ENCODE data around the gene BRWD1. TPM values are rescaled to one million over a fixed set of nuclear protein-coding genes. Genes with fewer than 3 reads are reported as not detected.
A peak's percentile ranks its signal among the peaks of the same experiment; 100 is the strongest.

The BRWD1 gene
- total and polyA plus RNA-seq, 2 experiments from 2014 or later, result 35.2 to 75.5 TPM

DNA sequence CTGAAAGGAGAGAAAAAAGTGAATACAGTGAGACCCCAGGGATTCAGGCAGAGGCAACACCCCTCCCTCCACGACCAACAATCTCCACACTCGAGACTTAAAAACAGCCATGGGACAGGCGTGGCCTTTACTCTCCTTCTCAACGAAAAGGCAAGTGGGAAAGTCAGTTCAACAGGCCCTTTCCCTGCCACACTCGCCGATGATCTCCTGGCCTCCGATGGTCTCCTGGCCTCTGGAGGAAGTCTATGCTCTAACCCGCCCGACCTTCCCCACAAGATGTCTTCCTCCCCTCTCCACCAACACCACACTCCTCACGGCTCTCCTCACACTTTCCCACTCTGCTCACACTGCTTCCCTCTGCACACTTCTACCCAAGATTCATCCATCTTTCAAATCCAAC is 137.8 kb downstream of the BRWD1 start:
- peaks cover 26% of the 10 kb centered on the region; the same call in 1 of the 2 replicates for H3K79me2 ChIP-seq (replicated peaks; ENCODE audit: insufficient read depth)
- Mint-ChIP-seq H3K9me3 (no peaks in the 10 kb centered on the region), H3K27me3 (ENCODE audit: insufficient read depth, low read depth, poor library complexity) (no peaks in the 10 kb centered on the region), H3K4me1 (no peaks in the 10 kb centered on the region), H3K36me3 (ENCODE audit: low read depth) (peaks cover 72% of the 10 kb centered on the region), H3K4me3 (no peak overlapping the region), H3K27ac (peak overlapping the region; percentile 49)
- H3K27ac ChIP-seq (ENCODE audit: low read depth), result 0 out of 2 replicates have a peak overlapping the region, but pooled peaks have one; percentile 11
- H3K4me1 ChIP-seq (ENCODE audit: insufficient read depth), result no peaks in the 10 kb centered on the region
- H3K9me2 ChIP-seq (ENCODE audit: insufficient read depth), result no peaks in the 10 kb centered on the region
- no peak overlapping the region for H3K4me2 ChIP-seq
- ATAC-seq, result no peak
- no peak overlapping the region for H3K4me3 ChIP-seq
- no peak overlapping the region for H2AFZ ChIP-seq
- DNase-seq (ENCODE audit: low spot score), result no peak
- H3F3A ChIP-seq (replicated peaks; ENCODE audit: low read depth), result no peaks in the 10 kb centered on the region
- peaks cover 10% of the 10 kb centered on the region; the same call in 1 of the 2 replicates for H4K20me1 ChIP-seq (replicated peaks; ENCODE audit: insufficient read depth)
- TF ChIP-seq ZNF114 (CRISPR knock-in tag; IDR thresholded peaks at IDR 0.05), result no peak
- TF ChIP-seq NANOG (IDR thresholded peaks at IDR 0.05; ENCODE audit: borderline replicate concordance), result no peak
- TF ChIP-seq CREB1 (CRISPR knock-in tag; IDR thresholded peaks at IDR 0.05; ENCODE audit: low read depth), result no peak
- TF ChIP-seq, protein P1, sequence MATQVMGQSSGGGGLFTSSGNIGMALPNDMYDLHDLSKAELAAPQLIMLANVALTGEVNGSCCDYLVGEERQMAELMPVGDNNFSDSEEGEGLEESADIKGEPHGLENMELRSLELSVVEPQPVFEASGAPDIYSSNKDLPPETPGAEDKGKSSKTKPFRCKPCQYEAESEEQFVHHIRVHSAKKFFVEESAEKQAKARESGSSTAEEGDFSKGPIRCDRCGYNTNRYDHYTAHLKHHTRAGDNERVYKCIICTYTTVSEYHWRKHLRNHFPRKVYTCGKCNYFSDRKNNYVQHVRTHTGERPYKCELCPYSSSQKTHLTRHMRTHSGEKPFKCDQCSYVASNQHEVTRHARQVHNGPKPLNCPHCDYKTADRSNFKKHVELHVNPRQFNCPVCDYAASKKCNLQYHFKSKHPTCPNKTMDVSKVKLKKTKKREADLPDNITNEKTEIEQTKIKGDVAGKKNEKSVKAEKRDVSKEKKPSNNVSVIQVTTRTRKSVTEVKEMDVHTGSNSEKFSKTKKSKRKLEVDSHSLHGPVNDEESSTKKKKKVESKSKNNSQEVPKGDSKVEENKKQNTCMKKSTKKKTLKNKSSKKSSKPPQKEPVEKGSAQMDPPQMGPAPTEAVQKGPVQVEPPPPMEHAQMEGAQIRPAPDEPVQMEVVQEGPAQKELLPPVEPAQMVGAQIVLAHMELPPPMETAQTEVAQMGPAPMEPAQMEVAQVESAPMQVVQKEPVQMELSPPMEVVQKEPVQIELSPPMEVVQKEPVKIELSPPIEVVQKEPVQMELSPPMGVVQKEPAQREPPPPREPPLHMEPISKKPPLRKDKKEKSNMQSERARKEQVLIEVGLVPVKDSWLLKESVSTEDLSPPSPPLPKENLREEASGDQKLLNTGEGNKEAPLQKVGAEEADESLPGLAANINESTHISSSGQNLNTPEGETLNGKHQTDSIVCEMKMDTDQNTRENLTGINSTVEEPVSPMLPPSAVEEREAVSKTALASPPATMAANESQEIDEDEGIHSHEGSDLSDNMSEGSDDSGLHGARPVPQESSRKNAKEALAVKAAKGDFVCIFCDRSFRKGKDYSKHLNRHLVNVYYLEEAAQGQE (IDR thresholded peaks at IDR 0.05; ENCODE audit: unreplicated experiment), result no peak
- TF ChIP-seq ZNF331 (CRISPR knock-in tag; IDR thresholded peaks at IDR 0.05; ENCODE audit: low read depth), result no peak
- no peak for TF ChIP-seq JUNB (IDR thresholded peaks at IDR 0.05; ENCODE audit: unreplicated experiment)
- TF ChIP-seq, protein P2, sequence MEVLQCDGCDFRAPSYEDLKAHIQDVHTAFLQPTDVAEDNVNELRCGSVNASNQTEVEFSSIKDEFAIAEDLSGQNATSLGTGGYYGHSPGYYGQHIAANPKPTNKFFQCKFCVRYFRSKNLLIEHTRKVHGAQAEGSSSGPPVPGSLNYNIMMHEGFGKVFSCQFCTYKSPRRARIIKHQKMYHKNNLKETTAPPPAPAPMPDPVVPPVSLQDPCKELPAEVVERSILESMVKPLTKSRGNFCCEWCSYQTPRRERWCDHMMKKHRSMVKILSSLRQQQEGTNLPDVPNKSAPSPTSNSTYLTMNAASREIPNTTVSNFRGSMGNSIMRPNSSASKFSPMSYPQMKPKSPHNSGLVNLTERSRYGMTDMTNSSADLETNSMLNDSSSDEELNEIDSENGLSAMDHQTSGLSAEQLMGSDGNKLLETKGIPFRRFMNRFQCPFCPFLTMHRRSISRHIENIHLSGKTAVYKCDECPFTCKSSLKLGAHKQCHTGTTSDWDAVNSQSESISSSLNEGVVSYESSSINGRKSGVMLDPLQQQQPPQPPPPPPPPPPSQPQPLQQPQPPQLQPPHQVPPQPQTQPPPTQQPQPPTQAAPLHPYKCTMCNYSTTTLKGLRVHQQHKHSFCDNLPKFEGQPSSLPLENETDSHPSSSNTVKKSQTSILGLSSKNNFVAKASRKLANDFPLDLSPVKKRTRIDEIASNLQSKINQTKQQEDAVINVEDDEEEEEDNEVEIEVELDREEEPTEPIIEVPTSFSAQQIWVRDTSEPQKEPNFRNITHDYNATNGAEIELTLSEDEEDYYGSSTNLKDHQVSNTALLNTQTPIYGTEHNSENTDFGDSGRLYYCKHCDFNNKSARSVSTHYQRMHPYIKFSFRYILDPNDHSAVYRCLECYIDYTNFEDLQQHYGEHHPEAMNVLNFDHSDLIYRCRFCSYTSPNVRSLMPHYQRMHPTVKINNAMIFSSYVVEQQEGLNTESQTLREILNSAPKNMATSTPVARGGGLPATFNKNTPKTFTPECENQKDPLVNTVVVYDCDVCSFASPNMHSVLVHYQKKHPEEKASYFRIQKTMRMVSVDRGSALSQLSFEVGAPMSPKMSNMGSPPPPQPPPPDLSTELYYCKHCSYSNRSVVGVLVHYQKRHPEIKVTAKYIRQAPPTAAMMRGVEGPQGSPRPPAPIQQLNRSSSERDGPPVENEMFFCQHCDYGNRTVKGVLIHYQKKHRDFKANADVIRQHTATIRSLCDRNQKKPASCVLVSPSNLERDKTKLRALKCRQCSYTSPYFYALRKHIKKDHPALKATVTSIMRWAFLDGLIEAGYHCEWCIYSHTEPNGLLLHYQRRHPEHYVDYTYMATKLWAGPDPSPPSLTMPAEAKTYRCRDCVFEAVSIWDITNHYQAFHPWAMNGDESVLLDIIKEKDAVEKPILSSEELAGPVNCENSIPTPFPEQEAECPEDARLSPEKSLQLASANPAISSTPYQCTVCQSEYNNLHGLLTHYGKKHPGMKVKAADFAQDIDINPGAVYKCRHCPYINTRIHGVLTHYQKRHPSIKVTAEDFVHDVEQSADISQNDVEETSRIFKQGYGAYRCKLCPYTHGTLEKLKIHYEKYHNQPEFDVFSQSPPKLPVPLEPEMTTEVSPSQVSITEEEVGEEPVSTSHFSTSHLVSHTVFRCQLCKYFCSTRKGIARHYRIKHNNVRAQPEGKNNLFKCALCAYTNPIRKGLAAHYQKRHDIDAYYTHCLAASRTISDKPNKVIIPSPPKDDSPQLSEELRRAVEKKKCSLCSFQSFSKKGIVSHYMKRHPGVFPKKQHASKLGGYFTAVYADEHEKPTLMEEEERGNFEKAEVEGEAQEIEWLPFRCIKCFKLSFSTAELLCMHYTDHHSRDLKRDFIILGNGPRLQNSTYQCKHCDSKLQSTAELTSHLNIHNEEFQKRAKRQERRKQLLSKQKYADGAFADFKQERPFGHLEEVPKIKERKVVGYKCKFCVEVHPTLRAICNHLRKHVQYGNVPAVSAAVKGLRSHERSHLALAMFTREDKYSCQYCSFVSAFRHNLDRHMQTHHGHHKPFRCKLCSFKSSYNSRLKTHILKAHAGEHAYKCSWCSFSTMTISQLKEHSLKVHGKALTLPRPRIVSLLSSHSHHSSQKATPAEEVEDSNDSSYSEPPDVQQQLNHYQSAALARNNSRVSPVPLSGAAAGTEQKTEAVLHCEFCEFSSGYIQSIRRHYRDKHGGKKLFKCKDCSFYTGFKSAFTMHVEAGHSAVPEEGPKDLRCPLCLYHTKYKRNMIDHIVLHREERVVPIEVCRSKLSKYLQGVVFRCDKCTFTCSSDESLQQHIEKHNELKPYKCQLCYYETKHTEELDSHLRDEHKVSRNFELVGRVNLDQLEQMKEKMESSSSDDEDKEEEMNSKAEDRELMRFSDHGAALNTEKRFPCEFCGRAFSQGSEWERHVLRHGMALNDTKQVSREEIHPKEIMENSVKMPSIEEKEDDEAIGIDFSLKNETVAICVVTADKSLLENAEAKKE (CRISPR knock-in tag; IDR thresholded peaks at IDR 0.05), result no peak
- TF ChIP-seq, protein P3, sequence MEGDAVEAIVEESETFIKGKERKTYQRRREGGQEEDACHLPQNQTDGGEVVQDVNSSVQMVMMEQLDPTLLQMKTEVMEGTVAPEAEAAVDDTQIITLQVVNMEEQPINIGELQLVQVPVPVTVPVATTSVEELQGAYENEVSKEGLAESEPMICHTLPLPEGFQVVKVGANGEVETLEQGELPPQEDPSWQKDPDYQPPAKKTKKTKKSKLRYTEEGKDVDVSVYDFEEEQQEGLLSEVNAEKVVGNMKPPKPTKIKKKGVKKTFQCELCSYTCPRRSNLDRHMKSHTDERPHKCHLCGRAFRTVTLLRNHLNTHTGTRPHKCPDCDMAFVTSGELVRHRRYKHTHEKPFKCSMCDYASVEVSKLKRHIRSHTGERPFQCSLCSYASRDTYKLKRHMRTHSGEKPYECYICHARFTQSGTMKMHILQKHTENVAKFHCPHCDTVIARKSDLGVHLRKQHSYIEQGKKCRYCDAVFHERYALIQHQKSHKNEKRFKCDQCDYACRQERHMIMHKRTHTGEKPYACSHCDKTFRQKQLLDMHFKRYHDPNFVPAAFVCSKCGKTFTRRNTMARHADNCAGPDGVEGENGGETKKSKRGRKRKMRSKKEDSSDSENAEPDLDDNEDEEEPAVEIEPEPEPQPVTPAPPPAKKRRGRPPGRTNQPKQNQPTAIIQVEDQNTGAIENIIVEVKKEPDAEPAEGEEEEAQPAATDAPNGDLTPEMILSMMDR (conservative IDR thresholded peaks at IDR 0.05; ENCODE audit: low read depth in 2 of 2), result no peak
- TF ChIP-seq STAT1 (IDR thresholded peaks at IDR 0.05; ENCODE audit: unreplicated experiment), result no peak
- no peak for TF ChIP-seq EZH2 (IDR thresholded peaks at IDR 0.05; ENCODE audit: low read depth, unreplicated experiment)
- TF ChIP-seq, protein P4, sequence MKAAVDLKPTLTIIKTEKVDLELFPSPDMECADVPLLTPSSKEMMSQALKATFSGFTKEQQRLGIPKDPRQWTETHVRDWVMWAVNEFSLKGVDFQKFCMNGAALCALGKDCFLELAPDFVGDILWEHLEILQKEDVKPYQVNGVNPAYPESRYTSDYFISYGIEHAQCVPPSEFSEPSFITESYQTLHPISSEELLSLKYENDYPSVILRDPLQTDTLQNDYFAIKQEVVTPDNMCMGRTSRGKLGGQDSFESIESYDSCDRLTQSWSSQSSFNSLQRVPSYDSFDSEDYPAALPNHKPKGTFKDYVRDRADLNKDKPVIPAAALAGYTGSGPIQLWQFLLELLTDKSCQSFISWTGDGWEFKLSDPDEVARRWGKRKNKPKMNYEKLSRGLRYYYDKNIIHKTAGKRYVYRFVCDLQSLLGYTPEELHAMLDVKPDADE (IDR thresholded peaks at IDR 0.05), result no peak
- TF ChIP-seq POLR2AphosphoS5 (IDR thresholded peaks at IDR 0.05; ENCODE audit: low read depth), result no peak
- TF ChIP-seq EZH2phosphoT487 (IDR thresholded peaks at IDR 0.05; ENCODE audit: unreplicated experiment), result no peak
- H3K27me3 ChIP-seq (ENCODE audit: insufficient read depth), result no peaks in the 10 kb centered on the region
- H3K36me3 ChIP-seq (ENCODE audit: insufficient read depth), result peaks cover 8% of the 10 kb centered on the region; the same call in 1 of the 2 replicates

Data from GM23338 (cell line).